Measurements from ENCODE around the gene CEACAM3.
"Not testable (repeated sequence)": the region's sequence is repeated elsewhere in the genome, so short reads cannot be mapped to it uniquely, and the experiment has no call there.

The CEACAM3 gene

DNA sequence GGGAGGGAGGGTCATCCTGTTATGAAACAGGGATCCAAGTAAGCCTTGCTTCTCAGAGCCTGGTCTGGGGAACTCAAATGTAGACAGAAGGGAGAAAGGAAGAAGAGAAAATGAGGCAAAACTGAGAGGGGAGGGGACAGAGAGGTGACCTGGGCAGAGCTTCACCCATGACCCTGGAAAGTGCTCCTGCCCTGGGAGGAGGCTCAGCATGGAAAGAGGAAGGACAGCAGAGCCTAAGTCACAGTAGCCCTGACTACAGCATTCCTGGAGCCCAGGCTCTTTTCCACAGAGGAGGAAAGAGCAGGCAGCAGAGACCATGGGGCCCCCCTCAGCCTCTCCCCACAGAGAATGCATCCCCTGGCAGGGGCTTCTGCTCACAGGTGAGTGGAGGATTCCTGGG is at the start of gene CEACAM3:
Gene CEACAM3, plus strand, starts transcription at position 226 of the 400 bp plus-strand sequence. Its CDS starts 91 bp downstream, at position 317.
- peaks cover 2% of the 10 kb centered on the region for H3K4me1 Mint-ChIP-seq (ENCODE audit: low read depth)
- no peak within 1 kb of the TSS for H3K4me3 Mint-ChIP-seq
- no peak within 1 kb of the TSS for H3K27ac Mint-ChIP-seq
- H3K27me3 Mint-ChIP-seq = peaks cover 20% of the 10 kb centered on the region
- H3K9me3 Mint-ChIP-seq (ENCODE audit: low read depth) = no peaks in the 10 kb centered on the region
- H3K36me3 Mint-ChIP-seq = no peaks in the 10 kb centered on the region

- peaks cover 3% of the 10 kb centered on the region for H3K36me3 Mint-ChIP-seq
- H3K4me3 Mint-ChIP-seq = no peak overlapping the region
- H3K4me1 Mint-ChIP-seq (ENCODE audit: low read depth) = peaks cover 12% of the 10 kb centered on the region
- H3K27ac Mint-ChIP-seq = no peak overlapping the region
- peaks cover 38% of the 10 kb centered on the region for H3K27me3 Mint-ChIP-seq
- H3K9me3 Mint-ChIP-seq (ENCODE audit: low read depth) = no peaks in the 10 kb centered on the region
Measured at GRCh38 chr19:41746593-41747227, 49.7 kb upstream of the CEACAM3 start.

- Mint-ChIP-seq H3K4me1 (ENCODE audit: low read depth) (peaks cover 12% of the 10 kb centered on the region), H3K36me3 (peaks cover 3% of the 10 kb centered on the region), H3K27ac (no peak overlapping the region), H3K9me3 (ENCODE audit: low read depth) (no peaks in the 10 kb centered on the region), H3K27me3 (peaks cover 46% of the 10 kb centered on the region), H3K4me3 (no peak overlapping the region)
Measured at GRCh38 chr19:41748012-41748411, 48.4 kb upstream of the CEACAM3 start.

DNA sequence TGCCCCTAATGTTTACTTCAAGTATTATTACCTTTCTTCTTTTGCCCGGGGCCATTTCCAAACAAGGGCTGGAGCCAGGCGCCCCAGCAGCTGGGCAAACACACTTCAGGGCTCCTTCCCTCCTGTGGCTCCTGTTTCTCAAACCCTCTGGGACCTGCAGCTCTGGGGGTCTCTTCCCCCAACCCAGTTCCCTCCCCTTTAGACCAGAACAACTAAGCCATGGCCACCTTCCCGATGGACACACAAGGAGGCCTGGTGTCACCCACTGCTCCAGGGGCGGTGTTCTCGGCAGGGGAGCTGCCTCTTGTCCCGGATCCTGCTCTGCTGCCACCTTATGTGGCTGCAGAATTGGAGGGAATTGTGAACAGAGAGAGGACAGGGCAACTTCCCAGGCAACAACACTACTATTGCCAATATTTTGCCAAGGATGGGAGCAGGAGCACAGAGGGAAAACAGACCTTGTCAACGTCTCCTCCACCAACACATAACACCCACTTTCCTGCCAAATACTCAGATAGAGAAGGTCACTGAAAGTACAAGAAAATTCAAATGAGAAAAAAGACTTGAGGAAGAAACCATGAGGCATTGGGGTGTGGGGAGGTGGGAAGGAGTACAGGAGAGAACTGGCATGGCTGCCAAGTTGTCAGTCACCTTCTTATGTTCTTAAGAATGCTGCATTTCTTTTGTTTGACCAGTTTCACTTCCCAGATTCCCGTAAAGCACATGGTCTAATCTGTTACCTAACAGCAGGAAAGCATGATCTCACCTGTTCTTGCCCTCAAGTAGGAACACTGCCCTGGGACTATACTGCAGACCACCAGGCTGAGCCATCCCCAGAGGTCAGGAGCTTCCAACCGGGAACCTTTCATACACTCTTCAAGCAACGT is 45.9 kb upstream of the CEACAM3 start:
- not testable (repeated sequence) for H3K27ac Mint-ChIP-seq; H3K4me3 Mint-ChIP-seq; H3K4me1 Mint-ChIP-seq (ENCODE audit: low read depth); H3K9me3 Mint-ChIP-seq (ENCODE audit: low read depth); H3K36me3 Mint-ChIP-seq
- H3K27me3 Mint-ChIP-seq = peaks cover 41% of the 10 kb centered on the region

DNA sequence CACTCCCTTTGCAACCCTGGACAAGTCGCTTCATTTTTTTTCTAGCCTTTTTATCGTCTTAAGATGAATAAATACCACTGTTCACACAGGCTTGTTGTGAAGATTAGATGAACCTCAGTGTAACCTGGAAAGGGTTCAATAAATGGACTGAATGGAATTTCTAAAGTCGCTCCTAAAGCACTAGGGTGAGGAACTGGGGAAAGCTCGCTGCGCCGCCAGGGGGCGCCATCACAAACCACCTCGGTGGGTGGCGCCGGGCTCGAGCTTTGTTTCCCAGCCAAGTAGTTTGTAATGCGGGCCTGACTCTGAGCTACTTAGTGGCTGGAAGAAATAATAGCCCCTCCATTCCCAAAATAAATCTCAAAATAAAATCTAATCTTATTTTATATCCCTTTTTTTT is 43.2 kb upstream of the CEACAM3 start:
- H3K4me1 Mint-ChIP-seq (ENCODE audit: low read depth) = peaks cover 4% of the 10 kb centered on the region
- H3K36me3 Mint-ChIP-seq = no peaks in the 10 kb centered on the region
- H3K9me3 Mint-ChIP-seq (ENCODE audit: low read depth) = no peaks in the 10 kb centered on the region
- H3K4me3 Mint-ChIP-seq = no peak overlapping the region
- no peak overlapping the region for H3K27ac Mint-ChIP-seq
- H3K27me3 Mint-ChIP-seq = peaks cover 31% of the 10 kb centered on the region

- Mint-ChIP-seq H3K36me3 (no peaks in the 10 kb centered on the region), H3K27ac (no peak overlapping the region), H3K9me3 (ENCODE audit: low read depth) (no peaks in the 10 kb centered on the region), H3K4me3 (no peak overlapping the region), H3K4me1 (ENCODE audit: low read depth) (peaks cover 4% of the 10 kb centered on the region), H3K27me3 (peaks cover 26% of the 10 kb centered on the region)
Measured at GRCh38 chr19:41753936-41754529, 42.4 kb upstream of the CEACAM3 start.

DNA sequence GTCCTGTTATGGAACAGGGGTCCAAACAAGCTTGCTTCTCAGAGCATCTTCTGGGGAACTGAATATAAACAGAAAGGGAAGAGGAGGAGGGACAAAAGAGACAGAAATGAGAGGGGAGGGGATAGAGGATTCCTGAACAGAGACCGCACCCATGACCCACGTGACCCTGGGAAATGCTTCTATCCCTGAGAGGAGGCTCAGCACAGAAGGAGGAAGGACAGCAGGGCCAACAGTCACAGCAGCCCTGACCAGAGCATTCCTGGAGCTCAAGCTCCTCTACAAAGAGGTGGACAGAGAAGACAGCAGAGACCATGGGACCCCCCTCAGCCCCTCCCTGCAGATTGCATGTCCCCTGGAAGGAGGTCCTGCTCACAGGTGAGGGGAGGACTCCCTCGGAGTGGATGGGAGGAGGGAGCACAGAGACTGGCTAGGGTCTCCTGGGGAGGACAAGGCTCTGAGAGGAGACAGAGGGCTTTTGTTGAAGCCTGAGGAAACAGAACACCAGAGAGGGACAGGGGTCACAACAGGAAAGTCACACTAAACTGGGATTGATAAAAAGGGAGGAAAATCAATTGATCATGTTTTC is 41.0 kb upstream of the CEACAM3 start, which contains the start of gene CEACAM6:
Gene CEACAM6, plus strand, starts transcription at position 203 of the 586 bp plus-strand sequence. Its CDS starts 109 bp downstream, at position 312.
- peaks cover 33% of the 10 kb centered on the region for H3K27me3 Mint-ChIP-seq
- H3K4me1 Mint-ChIP-seq (ENCODE audit: low read depth) = peaks cover 4% of the 10 kb centered on the region
- H3K27ac Mint-ChIP-seq = no peak within 1 kb of the TSS
- no peak within 1 kb of the TSS for H3K4me3 Mint-ChIP-seq
- no peaks in the 10 kb centered on the region for H3K36me3 Mint-ChIP-seq
- no peaks in the 10 kb centered on the region for H3K9me3 Mint-ChIP-seq (ENCODE audit: low read depth)

DNA sequence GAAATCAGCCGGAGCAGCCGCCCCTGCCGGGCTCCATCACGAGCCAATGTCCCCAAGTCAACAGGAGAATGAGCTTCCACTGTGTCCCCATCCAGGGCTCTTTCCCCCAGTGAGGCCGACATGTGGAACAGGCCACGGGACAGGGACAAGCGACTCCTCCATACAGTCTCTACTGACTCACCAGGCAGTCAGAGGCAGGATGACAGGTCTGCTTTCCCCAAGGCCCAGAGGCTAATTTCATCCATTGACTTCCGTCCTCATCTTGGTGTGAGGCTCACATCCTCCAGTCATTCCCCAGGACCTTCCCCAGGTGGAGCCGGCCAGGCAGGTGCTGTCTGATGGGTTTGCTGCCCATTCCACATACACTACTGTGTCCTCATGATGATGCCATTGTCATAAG is 37.5 kb upstream of the CEACAM3 start:
- H3K36me3 Mint-ChIP-seq = no peaks in the 10 kb centered on the region
- no peak overlapping the region for H3K27ac Mint-ChIP-seq
- H3K4me1 Mint-ChIP-seq (ENCODE audit: low read depth) = peaks cover 2% of the 10 kb centered on the region
- no peaks in the 10 kb centered on the region for H3K9me3 Mint-ChIP-seq (ENCODE audit: low read depth)
- H3K4me3 Mint-ChIP-seq = no peak overlapping the region
- peaks cover 32% of the 10 kb centered on the region for H3K27me3 Mint-ChIP-seq

GRCh38 chr19:41767115-41767514 is 29.3 kb upstream of the CEACAM3 start:
- Mint-ChIP-seq H3K27me3 (peaks cover 32% of the 10 kb centered on the region), H3K4me1 (ENCODE audit: low read depth) (peaks cover 7% of the 10 kb centered on the region), H3K27ac (no peak overlapping the region), H3K4me3 (no peak overlapping the region), H3K9me3 (ENCODE audit: low read depth) (no peaks in the 10 kb centered on the region), H3K36me3 (no peaks in the 10 kb centered on the region)

GRCh38 chr19:41768105-41768504 is 28.3 kb upstream of the CEACAM3 start:
- H3K4me3 Mint-ChIP-seq; H3K9me3 Mint-ChIP-seq (ENCODE audit: low read depth); H3K27ac Mint-ChIP-seq; H3K36me3 Mint-ChIP-seq: not testable (repeated sequence)
- peaks cover 33% of the 10 kb centered on the region for H3K27me3 Mint-ChIP-seq
- peaks cover 15% of the 10 kb centered on the region for H3K4me1 Mint-ChIP-seq (ENCODE audit: low read depth)

- Mint-ChIP-seq H3K9me3 (ENCODE audit: low read depth) (no peaks in the 10 kb centered on the region), H3K27ac (no peak overlapping the region), H3K36me3 (no peaks in the 10 kb centered on the region), H3K4me3 (no peak overlapping the region), H3K4me1 (ENCODE audit: low read depth) (peaks cover 30% of the 10 kb centered on the region), H3K27me3 (peaks cover 38% of the 10 kb centered on the region)
Measured at GRCh38 chr19:41769608-41770007, 26.8 kb upstream of the CEACAM3 start.

DNA sequence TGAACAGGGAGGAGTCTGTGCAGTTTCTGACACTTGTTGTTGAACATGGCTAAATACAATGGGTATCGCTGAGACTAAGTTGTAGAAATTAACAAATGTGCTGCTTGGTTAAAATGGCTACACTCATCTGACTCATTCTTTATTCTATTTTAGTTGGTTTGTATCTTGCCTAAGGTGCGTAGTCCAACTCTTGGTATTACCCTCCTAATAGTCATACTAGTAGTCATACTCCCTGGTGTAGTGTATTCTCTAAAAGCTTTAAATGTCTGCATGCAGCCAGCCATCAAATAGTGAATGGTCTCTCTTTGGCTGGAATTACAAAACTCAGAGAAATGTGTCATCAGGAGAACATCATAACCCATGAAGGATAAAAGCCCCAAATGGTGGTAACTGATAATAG is 25.0 kb upstream of the CEACAM3 start:
- H3K4me1 Mint-ChIP-seq (ENCODE audit: low read depth) = peaks cover 42% of the 10 kb centered on the region
- H3K4me3 Mint-ChIP-seq = no peak overlapping the region
- no peaks in the 10 kb centered on the region for H3K36me3 Mint-ChIP-seq
- peaks cover 39% of the 10 kb centered on the region for H3K27me3 Mint-ChIP-seq
- H3K27ac Mint-ChIP-seq = no peak overlapping the region
- H3K9me3 Mint-ChIP-seq (ENCODE audit: low read depth) = no peaks in the 10 kb centered on the region

DNA sequence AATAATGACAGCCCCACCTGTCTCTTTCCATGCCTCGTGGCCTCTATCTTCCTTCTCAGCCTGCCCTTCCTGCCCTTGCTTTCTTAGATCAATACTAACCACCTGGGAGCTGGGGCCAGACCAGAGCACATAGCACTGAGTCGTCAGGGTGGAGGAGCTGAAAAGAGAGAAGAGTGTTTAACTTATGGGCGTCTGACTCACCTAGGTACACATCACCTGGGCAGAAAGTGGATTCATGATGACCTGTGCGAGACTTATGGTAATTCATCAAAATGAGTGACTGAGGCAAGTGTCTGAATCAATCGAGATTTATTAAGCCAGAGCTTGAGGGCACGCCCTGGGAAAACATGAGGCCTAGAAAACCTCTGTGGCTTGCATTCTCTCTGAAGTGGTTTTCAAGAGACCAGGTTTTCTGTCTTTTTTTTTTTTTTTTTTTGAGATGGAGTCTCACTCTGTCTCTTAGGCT is 21.8 kb upstream of the CEACAM3 start:
- Mint-ChIP-seq H3K27me3 (peaks cover 51% of the 10 kb centered on the region), H3K9me3 (ENCODE audit: low read depth) (no peaks in the 10 kb centered on the region), H3K27ac (no peak overlapping the region), H3K4me1 (ENCODE audit: low read depth) (peaks cover 42% of the 10 kb centered on the region), H3K36me3 (no peaks in the 10 kb centered on the region), H3K4me3 (peak overlapping the region; percentile 18)

GRCh38 chr19:41776700-41777099 is 19.7 kb upstream of the CEACAM3 start:
- peaks cover 54% of the 10 kb centered on the region for H3K27me3 Mint-ChIP-seq
- peaks cover 39% of the 10 kb centered on the region for H3K4me1 Mint-ChIP-seq (ENCODE audit: low read depth)
- H3K36me3 Mint-ChIP-seq = no peaks in the 10 kb centered on the region
- H3K9me3 Mint-ChIP-seq (ENCODE audit: low read depth) = no peaks in the 10 kb centered on the region
- H3K27ac Mint-ChIP-seq = no peak overlapping the region
- no peak overlapping the region for H3K4me3 Mint-ChIP-seq

- peaks cover 17% of the 10 kb centered on the region for H3K4me1 Mint-ChIP-seq (ENCODE audit: low read depth)
- no peaks in the 10 kb centered on the region for H3K9me3 Mint-ChIP-seq (ENCODE audit: low read depth)
- H3K36me3 Mint-ChIP-seq = no peaks in the 10 kb centered on the region
- H3K4me3 Mint-ChIP-seq = no peak overlapping the region
- peaks cover 46% of the 10 kb centered on the region for H3K27me3 Mint-ChIP-seq
- H3K27ac Mint-ChIP-seq = no peak overlapping the region
Measured at GRCh38 chr19:41783612-41784011, 12.8 kb upstream of the CEACAM3 start.
